ENCODE data around the gene LRRC61.

Gene LRRC61

DNA sequence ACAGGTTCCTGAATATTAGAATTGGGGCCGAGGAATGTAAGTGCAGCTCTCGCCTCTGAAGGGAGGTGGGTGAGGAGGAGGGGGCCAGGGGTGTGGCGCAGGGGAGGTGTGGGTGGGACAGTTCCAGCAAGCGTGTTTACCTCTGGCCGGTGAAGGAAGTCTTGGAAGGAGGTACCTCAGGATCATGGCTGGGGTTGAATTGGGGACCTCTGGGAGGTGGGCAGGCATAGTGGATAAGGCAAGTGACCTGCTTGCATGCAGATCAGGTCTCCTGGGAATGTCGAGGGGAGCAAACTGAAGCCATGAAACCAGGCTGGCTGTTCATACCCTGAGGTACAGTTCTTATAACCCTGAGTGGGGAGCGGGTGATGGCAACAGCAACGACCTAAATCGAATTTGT, 57.9 kb downstream of the LRRC61 start:
- TF ChIP-seq, protein P1, sequence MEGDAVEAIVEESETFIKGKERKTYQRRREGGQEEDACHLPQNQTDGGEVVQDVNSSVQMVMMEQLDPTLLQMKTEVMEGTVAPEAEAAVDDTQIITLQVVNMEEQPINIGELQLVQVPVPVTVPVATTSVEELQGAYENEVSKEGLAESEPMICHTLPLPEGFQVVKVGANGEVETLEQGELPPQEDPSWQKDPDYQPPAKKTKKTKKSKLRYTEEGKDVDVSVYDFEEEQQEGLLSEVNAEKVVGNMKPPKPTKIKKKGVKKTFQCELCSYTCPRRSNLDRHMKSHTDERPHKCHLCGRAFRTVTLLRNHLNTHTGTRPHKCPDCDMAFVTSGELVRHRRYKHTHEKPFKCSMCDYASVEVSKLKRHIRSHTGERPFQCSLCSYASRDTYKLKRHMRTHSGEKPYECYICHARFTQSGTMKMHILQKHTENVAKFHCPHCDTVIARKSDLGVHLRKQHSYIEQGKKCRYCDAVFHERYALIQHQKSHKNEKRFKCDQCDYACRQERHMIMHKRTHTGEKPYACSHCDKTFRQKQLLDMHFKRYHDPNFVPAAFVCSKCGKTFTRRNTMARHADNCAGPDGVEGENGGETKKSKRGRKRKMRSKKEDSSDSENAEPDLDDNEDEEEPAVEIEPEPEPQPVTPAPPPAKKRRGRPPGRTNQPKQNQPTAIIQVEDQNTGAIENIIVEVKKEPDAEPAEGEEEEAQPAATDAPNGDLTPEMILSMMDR (IDR thresholded peaks at IDR 0.05; ENCODE audit: low read depth, low read length, missing control alignments) = no peak
- H3K4me3 ChIP-seq (ENCODE audit: low read depth, low read length) = peak overlapping the region; percentile 90
- DNase-seq (ENCODE audit: low read depth) = no peak

GRCh38 chr7:150381785-150382122, 58.6 kb downstream of the LRRC61 start:
- TF ChIP-seq, protein P1 (IDR thresholded peaks at IDR 0.05; ENCODE audit: low read depth, low read length, missing control alignments) = no peak
- no peak overlapping the region; the same call in none of the 2 replicates for H3K4me3 ChIP-seq (ENCODE audit: low read depth, low read length)
- no peak for DNase-seq (ENCODE audit: low read depth)

DNA sequence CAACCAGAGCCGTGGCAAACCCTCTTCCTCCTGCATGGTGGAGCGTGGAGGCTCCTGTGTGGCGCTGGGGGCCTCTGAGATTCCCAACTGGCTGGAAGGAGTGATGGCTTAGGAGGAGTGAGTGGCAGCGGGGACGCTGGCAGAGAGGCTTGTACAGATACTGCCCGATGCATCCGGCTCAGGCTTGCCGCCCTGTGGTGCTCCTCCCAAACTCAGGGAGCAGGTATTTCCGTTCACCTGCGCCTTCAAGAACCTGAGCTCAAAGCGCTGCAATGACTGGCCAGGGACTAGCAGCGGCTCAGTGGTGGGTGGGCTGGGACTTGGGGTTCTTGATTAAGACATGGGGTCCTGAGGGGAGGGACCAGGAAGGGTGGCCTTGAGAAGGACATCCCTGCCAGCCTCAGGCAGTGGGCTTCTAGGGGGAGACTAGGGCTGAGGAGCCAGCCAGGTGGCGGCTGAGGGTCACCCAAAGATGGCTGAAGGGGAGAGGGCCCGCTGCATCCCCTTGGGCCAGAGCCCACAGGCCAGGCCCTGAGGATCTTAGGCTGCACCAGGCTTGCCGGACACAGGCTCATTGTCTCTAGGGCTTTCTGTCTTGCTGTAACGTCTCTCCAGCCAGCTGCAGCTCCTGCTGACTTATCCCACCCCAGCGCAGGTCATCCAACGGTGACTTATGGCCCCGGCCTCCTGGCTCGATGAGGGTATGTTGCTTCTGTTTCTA, 59.1 kb downstream of the LRRC61 start:
- peak overlapping the region; percentile 25 for H3K4me3 ChIP-seq (ENCODE audit: low read depth, low read length)
- TF ChIP-seq, protein P1 (IDR thresholded peaks at IDR 0.05; ENCODE audit: low read depth, low read length, missing control alignments) = no peak

GRCh38 chr7:150382844-150383225, 59.7 kb downstream of the LRRC61 start:
- H3K4me3 ChIP-seq (ENCODE audit: low read depth, low read length) = peak overlapping the region; percentile 25
- TF ChIP-seq, protein P1 (IDR thresholded peaks at IDR 0.05; ENCODE audit: low read depth, low read length, missing control alignments) = no peak
- no peak for DNase-seq (ENCODE audit: low read depth)

More for the DNA sequence above, 59.1 kb downstream of the LRRC61 start:
- DNase-seq (ENCODE audit: low read depth) = no peak

- TF ChIP-seq, protein P1 (IDR thresholded peaks at IDR 0.05; ENCODE audit: low read depth, low read length, missing control alignments) = no peak
- no peak overlapping the region for H3K4me3 ChIP-seq (ENCODE audit: low read depth, low read length)
- no peak for DNase-seq (ENCODE audit: low read depth)
Observed at GRCh38 chr7:150383710-150384397, 60.7 kb downstream of the LRRC61 start.

DNA sequence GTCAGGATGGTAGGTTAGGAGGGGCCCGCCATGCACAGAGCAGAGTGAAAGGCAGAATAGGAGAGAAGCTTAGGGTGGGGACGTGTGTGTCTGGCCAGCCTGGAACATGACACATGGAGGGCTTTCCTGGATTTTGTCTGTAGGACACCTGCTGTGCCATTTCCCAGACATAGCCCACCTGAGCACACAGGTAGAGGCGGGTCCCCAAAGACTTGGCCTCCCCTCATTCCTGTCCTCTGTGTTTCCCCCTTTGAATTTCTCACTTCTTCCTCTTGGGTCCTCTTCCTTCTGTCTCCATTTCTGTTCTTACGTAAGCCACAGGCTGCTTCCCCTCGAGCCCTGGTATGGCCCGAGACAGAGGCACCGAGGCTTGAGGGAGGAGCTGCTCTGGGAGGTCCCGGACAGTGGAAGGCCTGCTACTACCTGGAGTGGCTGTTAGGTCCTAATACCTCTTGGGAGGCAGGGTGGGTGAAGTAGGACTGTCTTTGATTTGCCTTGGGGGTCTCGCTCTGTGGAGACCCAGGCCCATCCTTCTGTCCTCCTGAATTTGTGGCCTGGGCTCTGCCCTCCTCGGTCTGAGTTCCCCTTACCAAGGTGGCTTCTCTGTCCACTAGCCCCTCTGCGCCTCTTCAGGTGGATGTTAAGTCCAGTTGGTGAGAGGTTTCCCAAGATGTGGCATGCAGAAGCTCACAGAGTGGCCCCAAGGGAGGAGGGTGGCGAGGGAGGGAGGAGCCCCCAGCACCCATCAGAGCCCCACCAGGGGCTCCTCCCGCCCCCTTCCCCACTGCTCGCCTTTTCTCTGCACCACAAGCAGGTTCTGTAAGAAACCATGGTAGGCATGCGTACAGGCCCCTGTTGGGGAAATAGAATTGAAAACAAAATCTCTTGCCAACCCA, 61.5 kb downstream of the LRRC61 start:
- H3K4me3 ChIP-seq (ENCODE audit: low read depth, low read length) = no peak overlapping the region
- no peak for DNase-seq (ENCODE audit: low read depth)

More for the DNA sequence above, 61.5 kb downstream of the LRRC61 start:
- TF ChIP-seq, protein P1 (IDR thresholded peaks at IDR 0.05; ENCODE audit: low read depth, low read length, missing control alignments) = no peak
